MCF 10A (cell line): ENCODE measurements around the gene FGG. TPM values are rescaled to one million over a fixed set of nuclear protein-coding genes. Genes with fewer than 3 reads are reported as not detected.

Experiments used
- BruUV-seq: library from RNA; stranded (reverse); fragments of 400-500 nt; replicated peaks from 2 replicates; lab custom pipeline; 2021; lab: Mats Ljungman, UMichigan
- CTCF ChIA-PET: fragments of 300-600 bp; sonication (Branson Sonifier 250); formaldehyde crosslinking; extraction: SDS; loops from one replicate; lab custom pipeline; 2021; ENCODE audit warnings: antibody characterized with exemption, inconsistent platforms; lab: Yijun Ruan, JAX
- POLR2A ChIA-PET: fragments of 300-600, 350-650 bp; sonication (Branson Sonifier 250); formaldehyde crosslinking; extraction: SDS; loops from one replicate; lab custom pipeline; 2020; ENCODE audit warnings: antibody characterized with exemption, inconsistent platforms; lab: Yijun Ruan, JAX
- DNase-seq: peaks from one replicate; pipeline ENCODE4 v3.0.0-alpha.2; 2018; ENCODE audit not compliant: unreplicated experiment
- H3K27ac Mint-ChIP-seq: one replicate; pipeline ENCODE4 v1.8.0; 2022; ENCODE audit warnings: mild to moderate bottlenecking, low read depth, mixed read lengths; ENCODE audit not compliant: unreplicated experiment
- H3K27me3 Mint-ChIP-seq: one replicate; pipeline ENCODE4 v1.8.0; 2022; ENCODE audit warnings: mixed read lengths; ENCODE audit not compliant: insufficient read depth, unreplicated experiment
- H3K36me3 Mint-ChIP-seq: one replicate; pipeline ENCODE4 v1.8.0; 2022; ENCODE audit warnings: mild to moderate bottlenecking, moderate library complexity, mixed read lengths; ENCODE audit not compliant: insufficient read depth, unreplicated experiment
- H3K4me1 Mint-ChIP-seq: one replicate; pipeline ENCODE4 v1.8.0; 2022; ENCODE audit warnings: mixed read lengths; ENCODE audit not compliant: insufficient read depth, unreplicated experiment
- H3K4me3 Mint-ChIP-seq: one replicate; pipeline ENCODE4 v1.8.0; 2022; ENCODE audit warnings: mild to moderate bottlenecking, moderate library complexity, mixed read lengths; ENCODE audit not compliant: unreplicated experiment
- H3K9me3 Mint-ChIP-seq: one replicate; pipeline ENCODE4 v1.8.0; 2022; ENCODE audit warnings: mixed read lengths; ENCODE audit not compliant: unreplicated experiment
- CTCF ChIP-seq: fragments of 200-600 bp; IDR thresholded peaks from one replicate; pipeline ENCODE4 v1.8.0; 2022; ENCODE audit warnings: antibody characterized with exemption, mild to moderate bottlenecking; ENCODE audit not compliant: unreplicated experiment
- intact Hi-C: fragments of 100-400 bp; cut with micrococcal nuclease; formaldehyde crosslinking; loops from 2 replicates; pipeline ENCODE4 v1.14.1; 2022
- total RNA-seq: library from RNA; stranded (reverse); gene quantifications from 2 replicates; pipeline ENCODE4 v1.2.3, GENCODE V29; 2022

The FGG gene
- total RNA-seq, 1 experiment from 2014 or later, result 3.2 TPM

DNA sequence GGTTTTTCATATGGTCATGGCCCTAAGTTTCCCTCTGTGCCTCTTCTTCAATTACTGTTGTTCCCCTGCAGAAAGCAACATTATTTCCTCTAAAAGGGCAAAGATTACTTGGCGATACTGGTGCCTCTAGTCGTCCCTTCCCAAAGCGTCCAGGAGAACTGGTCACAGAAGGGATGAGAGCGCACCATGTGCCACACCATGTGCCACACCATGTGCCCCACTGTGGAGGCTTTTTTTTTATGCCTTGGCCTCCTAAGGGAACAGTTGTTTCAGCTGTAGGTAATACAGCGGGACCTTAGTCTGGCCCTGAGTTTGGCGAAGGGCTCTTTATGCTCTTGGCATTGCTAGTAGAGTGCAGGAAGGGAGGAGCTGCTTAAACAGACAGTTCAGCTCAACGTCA lies 11.5 kb upstream of the FGG start:
- Mint-ChIP-seq H3K27me3 (no peaks in the 10 kb centered on the region), H3K27ac (no peak overlapping the region), H3K36me3 (peaks cover 7% of the 10 kb centered on the region), H3K9me3 (no peaks in the 10 kb centered on the region), H3K4me3 (no peak overlapping the region), H3K4me1 (no peaks in the 10 kb centered on the region)
- ChIA-PET CTCF (interaction anchor here (0.6 to 23.4 kb wide), 25 partner anchors 9 to 1270 kb away, joined by 3 to 935 read pairs (median 4); partner anchors contain the start of genes FGA, FGB, FGG and PLRG1), POLR2A (interaction anchor here (1.1 to 1.3 kb wide), 2 partner anchors 11 to 74 kb away, joined by 3 to 6 read pairs; partner anchors contain the start of gene PLRG1)
- DNase-seq, result no peak
- intact Hi-C loops, result loop anchor here (5.0 to 10.0 kb wide), 2 partner anchors 227 to 289 kb away; no protein-coding TSS in a partner anchor
- no peak for TF ChIP-seq CTCF
- BruUV-seq, result no TSS peak

DNA sequence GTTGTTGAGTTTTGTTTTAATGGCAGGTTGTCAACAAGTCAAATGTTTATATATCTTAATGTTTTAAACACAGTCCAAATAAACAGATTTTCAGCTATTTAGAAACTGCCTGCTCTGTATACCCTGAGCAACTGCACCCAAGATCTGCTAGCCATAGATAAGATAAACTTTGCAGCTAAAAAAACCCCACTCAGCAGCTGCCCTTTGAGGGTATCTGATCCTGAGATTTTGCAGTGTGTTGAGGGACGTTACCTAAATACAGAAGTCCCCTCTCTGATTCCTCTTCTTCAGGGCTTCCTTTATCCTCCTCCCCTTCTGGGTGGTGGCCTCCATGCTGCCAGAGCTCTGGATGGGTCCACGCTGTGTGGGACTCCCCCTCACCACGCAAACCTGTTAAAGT lies 11.0 kb upstream of the FGG start:
- DNase-seq, result no peak
- ChIA-PET CTCF (interaction anchor here (0.6 to 23.4 kb wide), 29 partner anchors 9 to 938 kb away, joined by 3 to 935 read pairs (median 4); partner anchors contain the start of genes FGA, FGB, FGG and PLRG1), POLR2A (interaction anchor here (1.1 to 2.5 kb wide), 4 partner anchors 10 to 73 kb away, joined by 3 to 10 read pairs (median 7); partner anchors contain the start of gene PLRG1)
- H3K4me1 Mint-ChIP-seq, result no peaks in the 10 kb centered on the region
- H3K27me3 Mint-ChIP-seq, result no peaks in the 10 kb centered on the region
- no peaks in the 10 kb centered on the region for H3K9me3 Mint-ChIP-seq
- no TSS peak for BruUV-seq
- H3K27ac Mint-ChIP-seq, result no peak overlapping the region
- intact Hi-C loops, result loop anchor here (5.0 to 10.0 kb wide), 2 partner anchors 226 to 289 kb away; no protein-coding TSS in a partner anchor
- no peak for TF ChIP-seq CTCF
- peaks cover 7% of the 10 kb centered on the region for H3K36me3 Mint-ChIP-seq
- H3K4me3 Mint-ChIP-seq, result no peak overlapping the region

DNA sequence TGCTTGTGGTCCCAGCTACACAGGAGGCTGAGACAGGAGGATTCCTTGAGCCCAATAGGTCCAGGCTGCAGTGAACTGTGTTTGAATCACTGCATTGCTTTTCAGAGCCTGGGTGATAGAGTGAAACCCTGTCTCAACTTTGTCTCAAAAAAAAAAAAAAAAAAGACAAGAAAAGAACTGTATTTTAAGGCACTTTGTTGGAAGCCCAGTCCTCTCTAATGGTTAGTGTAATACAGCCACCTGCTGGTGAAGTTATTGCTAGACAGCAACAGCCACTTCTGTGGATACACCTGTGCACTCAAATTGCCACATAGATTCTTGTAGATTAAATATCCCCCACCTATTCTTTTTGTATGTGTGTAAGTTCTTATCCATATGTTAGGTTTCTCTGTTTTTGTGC lies 10.1 kb upstream of the FGG start:
- ChIA-PET POLR2A (interaction anchor here (1.1 to 2.5 kb wide), 4 partner anchors 9 to 72 kb away, joined by 3 to 10 read pairs (median 7); partner anchors contain the start of gene PLRG1), CTCF (interaction anchor here (0.6 to 23.4 kb wide), 26 partner anchors 9 to 541 kb away, joined by 3 to 935 read pairs (median 4); partner anchors contain the start of genes FGA, FGB, FGG and PLRG1)
- Mint-ChIP-seq H3K9me3 (no peaks in the 10 kb centered on the region), H3K27me3 (no peaks in the 10 kb centered on the region), H3K27ac (no peak overlapping the region), H3K4me3 (no peak overlapping the region), H3K36me3 (peaks cover 7% of the 10 kb centered on the region), H3K4me1 (no peaks in the 10 kb centered on the region)
- no TSS peak for BruUV-seq
- peak; percentile 52 for TF ChIP-seq CTCF
- DNase-seq, result peak; percentile 67
- intact Hi-C loops, result loop anchor here (1.0 to 10.0 kb wide), 4 partner anchors 63 to 288 kb away; no protein-coding TSS in a partner anchor

DNA sequence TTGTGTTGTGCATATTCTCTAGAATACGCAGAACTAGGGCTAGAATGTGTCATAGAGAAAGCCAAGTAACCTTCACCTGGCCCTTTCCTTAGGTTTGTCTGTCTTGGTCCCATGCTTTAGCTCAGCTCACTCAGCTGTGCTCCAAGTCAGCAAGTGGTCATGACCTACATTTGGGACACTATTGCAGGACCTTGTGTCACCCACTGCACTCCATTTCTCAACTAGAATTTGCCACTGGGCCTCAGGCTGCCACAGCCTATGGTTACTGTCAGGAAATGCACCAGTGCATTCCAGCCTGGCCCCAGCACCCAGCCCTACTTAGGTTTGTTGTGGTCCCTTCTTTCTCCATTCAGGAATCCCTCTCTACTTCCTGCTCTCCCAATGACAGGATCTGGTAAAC lies 7.7 kb upstream of the FGG start:
- H3K4me1 Mint-ChIP-seq, result no peaks in the 10 kb centered on the region
- no peaks in the 10 kb centered on the region for H3K36me3 Mint-ChIP-seq
- H3K4me3 Mint-ChIP-seq, result no peak overlapping the region
- H3K27ac Mint-ChIP-seq, result no peak overlapping the region
- H3K9me3 Mint-ChIP-seq, result no peaks in the 10 kb centered on the region
- CTCF ChIA-PET, result interaction anchor here (0.7 to 23.4 kb wide), 11 partner anchors 10 to 67 kb away, joined by 3 to 935 read pairs (median 26); partner anchors contain the start of genes FGA, FGB and PLRG1
- no TSS peak for BruUV-seq
- intact Hi-C loops, result loop anchor here (5.0 to 10.0 kb wide), 2 partner anchors 223 to 285 kb away; no protein-coding TSS in a partner anchor
- no peaks in the 10 kb centered on the region for H3K27me3 Mint-ChIP-seq
- TF ChIP-seq CTCF, result no peak
- no peak for DNase-seq
- POLR2A ChIA-PET, result interaction anchor here (3.4 kb wide), 1 partner anchor 69 kb away, joined by 29 read pairs; the partner anchor contains the start of gene PLRG1
